ENCODE measurements around the gene PDZK1IP1.

Gene PDZK1IP1

GRCh38 chr1:47179017-47179987, 10.5 kb downstream of the PDZK1IP1 start:
- TF ChIP-seq FOXP2 (optimal IDR thresholded peaks at IDR 0.05; ENCODE audit: borderline replicate concordance, extremely low read depth, extremely low read length, insufficient read depth) (peak; percentile 46), SIN3A (IDR thresholded peaks at IDR 0.05; ENCODE audit: borderline replicate concordance, insufficient read depth, low read length) (no peak)

- TF ChIP-seq SIN3A (IDR thresholded peaks at IDR 0.05; ENCODE audit: borderline replicate concordance, insufficient read depth, low read length) (no peak), REST (IDR thresholded peaks at IDR 0.05; ENCODE audit: insufficient read depth in 1 of 2, low read depth in 2 of 2, low read length in 2 of 2) (no peak)
Observed at GRCh38 chr1:47178654-47179016, 11.2 kb downstream of the PDZK1IP1 start.

DNA sequence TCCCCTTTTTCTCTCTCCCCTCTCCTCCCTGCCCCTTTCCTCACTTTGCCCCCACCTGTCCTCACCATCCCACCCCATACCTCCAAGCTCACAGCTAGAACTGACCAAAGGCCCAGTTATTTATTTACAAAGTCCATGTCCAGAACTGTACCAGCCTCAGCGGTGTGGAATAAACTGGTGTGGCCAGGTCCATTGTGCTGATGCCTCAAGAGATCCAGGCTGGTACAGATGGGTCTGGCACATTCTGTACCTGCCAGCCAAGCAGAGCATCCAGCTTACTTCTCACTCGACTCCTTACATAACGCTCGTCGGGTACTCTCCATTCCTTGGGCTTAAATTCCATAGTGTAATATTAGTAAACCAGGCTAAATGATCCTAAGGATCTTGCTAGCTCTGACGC, 11.8 kb downstream of the PDZK1IP1 start:
- no peak for TF ChIP-seq TAF1 (IDR thresholded peaks at IDR 0.05; ENCODE audit: borderline replicate concordance, insufficient read depth, low read length)
- TF ChIP-seq FOXP2 (optimal IDR thresholded peaks at IDR 0.05; ENCODE audit: borderline replicate concordance, extremely low read depth, extremely low read length, insufficient read depth) = no peak
- no peak for TF ChIP-seq POLR2AphosphoS5 (IDR thresholded peaks at IDR 0.05; ENCODE audit: low read depth, low read length)

DNA sequence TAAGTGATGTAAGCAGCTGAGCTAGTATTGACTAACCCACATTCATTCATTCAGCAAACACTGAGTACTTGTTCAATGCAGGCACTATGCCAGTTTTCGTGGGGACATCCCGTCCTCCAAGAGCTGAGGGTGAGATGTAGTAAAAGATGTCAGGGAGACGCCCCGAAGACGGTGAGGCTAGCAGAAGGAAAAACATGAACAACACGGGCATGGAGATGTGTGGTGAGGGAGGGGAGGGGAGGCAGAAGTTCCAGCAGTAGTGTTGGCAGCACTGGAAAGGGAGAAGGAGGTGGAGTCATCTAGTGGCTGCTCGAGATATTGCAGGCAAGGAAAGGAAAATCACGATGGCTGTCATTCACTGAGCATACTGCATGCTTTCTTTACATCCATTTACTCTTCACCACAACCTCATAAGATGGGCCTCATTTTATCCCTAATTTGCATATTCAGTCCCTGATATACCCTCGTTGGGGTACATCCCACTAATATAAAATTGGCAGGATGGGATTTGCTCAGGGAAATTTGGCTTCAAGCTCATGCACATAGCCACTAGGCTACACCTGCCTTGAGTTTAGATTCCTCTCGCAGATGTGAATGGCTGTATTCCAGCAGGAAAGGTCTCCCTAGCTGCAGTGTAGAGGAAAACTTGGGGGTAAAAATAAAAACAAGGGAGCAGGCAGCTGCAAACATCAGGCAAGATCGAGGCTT, 14.5 kb downstream of the PDZK1IP1 start:
- no peak for TF ChIP-seq FOXP2 (optimal IDR thresholded peaks at IDR 0.05; ENCODE audit: borderline replicate concordance, extremely low read depth, extremely low read length, insufficient read depth)
- no peak for TF ChIP-seq REST (IDR thresholded peaks at IDR 0.05; ENCODE audit: insufficient read depth in 1 of 2, low read depth in 2 of 2, low read length in 2 of 2)
- no peak for TF ChIP-seq SIN3A (IDR thresholded peaks at IDR 0.05; ENCODE audit: borderline replicate concordance, insufficient read depth, low read length)
- no peak for TF ChIP-seq POLR2AphosphoS5 (IDR thresholded peaks at IDR 0.05; ENCODE audit: low read depth, low read length)
- no peak for TF ChIP-seq TAF1 (IDR thresholded peaks at IDR 0.05; ENCODE audit: borderline replicate concordance, insufficient read depth, low read length)

DNA sequence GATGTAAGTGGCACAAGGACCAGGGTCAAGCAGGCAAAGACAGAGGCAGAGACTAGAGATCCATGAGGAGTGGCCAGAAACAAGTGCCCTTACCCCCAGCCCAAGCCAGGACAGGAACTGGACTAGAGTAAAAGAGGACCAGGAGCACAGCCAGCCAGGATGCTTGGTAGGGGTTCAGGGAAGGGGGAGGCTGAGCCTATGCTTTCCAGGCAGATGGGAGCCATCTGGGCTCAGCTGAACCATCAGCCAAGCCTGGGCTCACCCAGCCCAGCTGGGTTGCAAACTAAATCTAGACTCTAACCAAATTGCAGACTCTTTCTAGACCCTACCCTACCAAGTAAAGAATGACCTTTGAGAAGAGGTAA, 15.2 kb downstream of the PDZK1IP1 start:
- TF ChIP-seq SIN3A (IDR thresholded peaks at IDR 0.05; ENCODE audit: borderline replicate concordance, insufficient read depth, low read length) = no peak
- no peak for TF ChIP-seq REST (IDR thresholded peaks at IDR 0.05; ENCODE audit: insufficient read depth in 1 of 2, low read depth in 2 of 2, low read length in 2 of 2)
- no peak for TF ChIP-seq POLR2AphosphoS5 (IDR thresholded peaks at IDR 0.05; ENCODE audit: low read depth, low read length)
- TF ChIP-seq TAF1 (IDR thresholded peaks at IDR 0.05; ENCODE audit: borderline replicate concordance, insufficient read depth, low read length) = no peak
- TF ChIP-seq FOXP2 (optimal IDR thresholded peaks at IDR 0.05; ENCODE audit: borderline replicate concordance, extremely low read depth, extremely low read length, insufficient read depth) = no peak

- TF ChIP-seq SIN3A (IDR thresholded peaks at IDR 0.05; ENCODE audit: borderline replicate concordance, insufficient read depth, low read length) = no peak
Observed at GRCh38 chr1:47172782-47173181, 17.1 kb downstream of the PDZK1IP1 start.

All from PFSK-1 (cell line).